ENCODE data around the gene RAP1GAP.
"Not testable (repeated sequence)": the region's sequence is repeated elsewhere in the genome, so short reads cannot be mapped to it uniquely, and the experiment has no call there.

The RAP1GAP gene

GRCh38 chr1:21674957-21675356 lies 5.8 kb upstream of the RAP1GAP start:
- FAIRE-seq, result no peak

GRCh38 chr1:21673853-21674252 lies 4.7 kb upstream of the RAP1GAP start:
- not testable (repeated sequence) for FAIRE-seq

- FAIRE-seq, result no peak
Observed at GRCh38 chr1:21673277-21673780, 4.2 kb upstream of the RAP1GAP start.

- no peak for FAIRE-seq
Observed at GRCh38 chr1:21672478-21673276, 3.5 kb upstream of the RAP1GAP start.

- no peak for FAIRE-seq
Observed at GRCh38 chr1:21671915-21672314, 2.8 kb upstream of the RAP1GAP start.

- no peak for FAIRE-seq
Observed at GRCh38 chr1:21670956-21671902, 2.1 kb upstream of the RAP1GAP start.

GRCh38 chr1:21670059-21670881 lies 1.1 kb upstream of the RAP1GAP start:
- no peak for FAIRE-seq

GRCh38 chr1:21668951-21669257 lies 253 bp downstream of the RAP1GAP start:
- FAIRE-seq, result no peak

GRCh38 chr1:21668232-21668950 lies 766 bp downstream of the RAP1GAP start:
- FAIRE-seq, result no peak

GRCh38 chr1:21667348-21668231 lies 1.6 kb downstream of the RAP1GAP start:
- no peak for FAIRE-seq

- FAIRE-seq, result no peak
Observed at GRCh38 chr1:21666576-21667320, 2.4 kb downstream of the RAP1GAP start.

- FAIRE-seq, result no peak
Observed at GRCh38 chr1:21665711-21666575, 3.2 kb downstream of the RAP1GAP start.

GRCh38 chr1:21664806-21665588 lies 4.2 kb downstream of the RAP1GAP start:
- no peak for FAIRE-seq

GRCh38 chr1:21663951-21664805 lies 5.0 kb downstream of the RAP1GAP start:
- FAIRE-seq, result no peak

- FAIRE-seq, result no peak
Observed at GRCh38 chr1:21663248-21663950, 5.8 kb downstream of the RAP1GAP start.

GRCh38 chr1:21662426-21663247 lies 6.5 kb downstream of the RAP1GAP start:
- no peak for FAIRE-seq

Measured in A204.1 (cell line).